ENCODE measurements around the gene RNF187.

DNA sequence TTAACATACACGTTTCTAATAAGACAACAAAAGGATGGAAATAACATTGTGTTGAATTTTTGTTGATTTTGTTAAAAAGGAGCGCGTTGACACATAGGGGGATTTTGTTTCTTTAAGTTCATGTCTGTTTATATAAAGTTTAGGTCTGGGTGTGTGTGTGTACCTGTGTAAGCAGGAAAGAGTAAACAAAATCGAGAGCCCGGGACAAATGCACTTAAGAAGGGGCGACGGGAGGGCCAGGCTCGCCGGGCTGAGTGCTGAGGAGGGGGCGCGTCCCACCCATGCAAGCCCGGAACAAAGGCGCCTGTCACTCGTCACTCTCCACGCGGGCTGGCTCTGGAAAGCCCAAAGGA is 41.7 kb upstream of the RNF187 start:
- no peak for TF ChIP-seq CTCF (IDR thresholded peaks at IDR 0.05)
- TF ChIP-seq, protein P1, sequence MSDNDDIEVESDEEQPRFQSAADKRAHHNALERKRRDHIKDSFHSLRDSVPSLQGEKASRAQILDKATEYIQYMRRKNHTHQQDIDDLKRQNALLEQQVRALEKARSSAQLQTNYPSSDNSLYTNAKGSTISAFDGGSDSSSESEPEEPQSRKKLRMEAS (CRISPR knock-in tag; IDR thresholded peaks at IDR 0.05), result no peak
- no peak for TF ChIP-seq FOXP1 (CRISPR knock-in tag; IDR thresholded peaks at IDR 0.05; ENCODE audit: borderline replicate concordance)
- TF ChIP-seq NR3C1 (CRISPR knock-in tag; conservative IDR thresholded peaks at IDR 0.05; ENCODE audit: low read depth), result no peak
- no peak for TF ChIP-seq NR1H2 (CRISPR knock-in tag; IDR thresholded peaks at IDR 0.05)
- TF ChIP-seq, protein P2, sequence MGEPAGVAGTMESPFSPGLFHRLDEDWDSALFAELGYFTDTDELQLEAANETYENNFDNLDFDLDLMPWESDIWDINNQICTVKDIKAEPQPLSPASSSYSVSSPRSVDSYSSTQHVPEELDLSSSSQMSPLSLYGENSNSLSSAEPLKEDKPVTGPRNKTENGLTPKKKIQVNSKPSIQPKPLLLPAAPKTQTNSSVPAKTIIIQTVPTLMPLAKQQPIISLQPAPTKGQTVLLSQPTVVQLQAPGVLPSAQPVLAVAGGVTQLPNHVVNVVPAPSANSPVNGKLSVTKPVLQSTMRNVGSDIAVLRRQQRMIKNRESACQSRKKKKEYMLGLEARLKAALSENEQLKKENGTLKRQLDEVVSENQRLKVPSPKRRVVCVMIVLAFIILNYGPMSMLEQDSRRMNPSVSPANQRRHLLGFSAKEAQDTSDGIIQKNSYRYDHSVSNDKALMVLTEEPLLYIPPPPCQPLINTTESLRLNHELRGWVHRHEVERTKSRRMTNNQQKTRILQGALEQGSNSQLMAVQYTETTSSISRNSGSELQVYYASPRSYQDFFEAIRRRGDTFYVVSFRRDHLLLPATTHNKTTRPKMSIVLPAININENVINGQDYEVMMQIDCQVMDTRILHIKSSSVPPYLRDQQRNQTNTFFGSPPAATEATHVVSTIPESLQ (CRISPR knock-in tag; IDR thresholded peaks at IDR 0.05), result no peak
- no peak for TF ChIP-seq ATF1 (CRISPR knock-in tag; IDR thresholded peaks at IDR 0.05)
- TF ChIP-seq JUN (CRISPR knock-in tag; IDR thresholded peaks at IDR 0.05), result no peak
- TF ChIP-seq RELA (CRISPR knock-in tag; IDR thresholded peaks at IDR 0.05; ENCODE audit: borderline replicate concordance), result no peak
- TF ChIP-seq KAT7 (CRISPR knock-in tag; IDR thresholded peaks at IDR 0.05; ENCODE audit: borderline replicate concordance), result no peak

Data from WTC11 (cell line).